Activated CD8-positive, alpha-beta memory T cell treated with anti-CD3 and anti-CD28 coated beads, Interleukin-2, amount 50 U/mL, for 4 hours (primary cell): Measurements from ENCODE around the gene FSHR.

ENCODE experiments used
- DNase-seq: peaks from one replicate; pipeline ENCODE4 v3.0.0-alpha.2; 2020

The FSHR gene

GRCh38 chr2:49111006-49111405 is 43.3 kb downstream of the FSHR start:
- DNase-seq, result no peak

- no peak for DNase-seq
These were observed 43.7 kb downstream of the FSHR start for GRCh38 chr2:49110571-49110970.

GRCh38 chr2:49108851-49109250 is 45.5 kb downstream of the FSHR start:
- no peak for DNase-seq

- DNase-seq, result no peak
These were observed 45.9 kb downstream of the FSHR start for GRCh38 chr2:49108436-49108835.

- no peak for DNase-seq
These were observed 48.8 kb downstream of the FSHR start for GRCh38 chr2:49105506-49105905.

- no peak for DNase-seq
These were observed 52.2 kb downstream of the FSHR start for GRCh38 chr2:49102146-49102545.

- no peak for DNase-seq
These were observed 73.6 kb downstream of the FSHR start for GRCh38 chr2:49080681-49081080.

GRCh38 chr2:49070716-49071115 is 83.6 kb downstream of the FSHR start:
- no peak for DNase-seq

- no peak for DNase-seq
These were observed 84.5 kb downstream of the FSHR start for GRCh38 chr2:49069829-49070228.

GRCh38 chr2:49068613-49069012 is 85.7 kb downstream of the FSHR start:
- DNase-seq, result no peak

GRCh38 chr2:49067971-49068370 is 86.3 kb downstream of the FSHR start:
- DNase-seq, result no peak

GRCh38 chr2:49053156-49053555 is 101.2 kb downstream of the FSHR start:
- no peak for DNase-seq

- DNase-seq, result no peak
These were observed 104.0 kb downstream of the FSHR start for GRCh38 chr2:49050265-49050664.

GRCh38 chr2:49049161-49049560 is 105.2 kb downstream of the FSHR start:
- no peak for DNase-seq

- DNase-seq, result no peak
These were observed 109.2 kb downstream of the FSHR start for GRCh38 chr2:49045083-49045482.

- DNase-seq, result no peak
These were observed 109.8 kb downstream of the FSHR start for GRCh38 chr2:49044350-49045079.

- no peak for DNase-seq
These were observed 110.8 kb downstream of the FSHR start for GRCh38 chr2:49043405-49043982.

GRCh38 chr2:49042488-49042887 is 111.8 kb downstream of the FSHR start:
- DNase-seq, result no peak

GRCh38 chr2:49041061-49041460 is 113.3 kb downstream of the FSHR start:
- no peak for DNase-seq

GRCh38 chr2:49037197-49037596 is 117.1 kb downstream of the FSHR start:
- no peak for DNase-seq

- no peak for DNase-seq
These were observed 118.8 kb downstream of the FSHR start for GRCh38 chr2:49035481-49035880.

GRCh38 chr2:49033394-49034185 is 120.7 kb downstream of the FSHR start:
- no peak for DNase-seq

- DNase-seq, result no peak
These were observed 121.4 kb downstream of the FSHR start for GRCh38 chr2:49032936-49033335.

- no peak for DNase-seq
These were observed 122.2 kb downstream of the FSHR start for GRCh38 chr2:49032126-49032525.
